GM12801 (cell line): ENCODE data around the gene PLAAT3.

ENCODE experiments used
- TF ChIP-seq, protein P1 (sequence below): IDR thresholded peaks from one replicate; pipeline ENCODE4 v1.5.1; 2011; ENCODE audit warnings: control low read depth; ENCODE audit not compliant: insufficient read length; ENCODE audit errors: extremely low read depth

The PLAAT3 gene

DNA sequence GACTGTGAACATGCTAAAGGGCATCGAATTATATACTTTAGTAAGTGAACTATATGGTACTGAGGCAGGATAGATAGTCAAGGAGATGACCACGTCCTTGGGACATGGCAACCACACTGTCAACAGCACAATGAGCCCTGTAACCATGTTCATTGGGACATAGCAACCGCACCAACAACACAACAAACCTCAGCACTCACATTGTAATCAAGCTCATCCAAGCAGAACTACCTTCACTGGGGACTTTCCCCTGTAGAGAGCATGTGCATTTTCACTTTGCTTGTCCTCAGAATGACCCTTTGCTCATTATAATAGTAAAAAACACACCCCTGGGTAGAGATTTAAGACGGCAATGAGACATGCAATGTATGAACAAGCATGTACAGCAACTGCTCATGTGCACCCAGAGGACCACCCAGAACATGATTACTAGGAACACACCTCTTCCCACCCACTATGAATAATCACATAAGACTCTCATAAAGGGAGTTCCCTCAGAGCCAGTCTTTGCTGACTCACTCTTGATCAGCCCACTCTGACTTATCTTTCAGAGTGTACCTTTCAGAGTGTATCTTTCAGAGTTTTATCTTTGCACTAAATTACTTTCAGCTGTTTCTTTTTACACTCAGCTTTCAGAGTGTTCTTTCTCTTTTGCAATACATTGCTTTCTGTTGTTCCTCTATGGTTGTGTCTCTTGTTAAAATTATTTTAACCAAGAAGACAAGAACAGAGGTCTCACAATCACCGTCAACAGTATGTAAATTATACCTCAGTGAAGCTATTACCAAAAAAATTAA, 47.0 kb downstream of the PLAAT3 start:
- TF ChIP-seq, protein P1, sequence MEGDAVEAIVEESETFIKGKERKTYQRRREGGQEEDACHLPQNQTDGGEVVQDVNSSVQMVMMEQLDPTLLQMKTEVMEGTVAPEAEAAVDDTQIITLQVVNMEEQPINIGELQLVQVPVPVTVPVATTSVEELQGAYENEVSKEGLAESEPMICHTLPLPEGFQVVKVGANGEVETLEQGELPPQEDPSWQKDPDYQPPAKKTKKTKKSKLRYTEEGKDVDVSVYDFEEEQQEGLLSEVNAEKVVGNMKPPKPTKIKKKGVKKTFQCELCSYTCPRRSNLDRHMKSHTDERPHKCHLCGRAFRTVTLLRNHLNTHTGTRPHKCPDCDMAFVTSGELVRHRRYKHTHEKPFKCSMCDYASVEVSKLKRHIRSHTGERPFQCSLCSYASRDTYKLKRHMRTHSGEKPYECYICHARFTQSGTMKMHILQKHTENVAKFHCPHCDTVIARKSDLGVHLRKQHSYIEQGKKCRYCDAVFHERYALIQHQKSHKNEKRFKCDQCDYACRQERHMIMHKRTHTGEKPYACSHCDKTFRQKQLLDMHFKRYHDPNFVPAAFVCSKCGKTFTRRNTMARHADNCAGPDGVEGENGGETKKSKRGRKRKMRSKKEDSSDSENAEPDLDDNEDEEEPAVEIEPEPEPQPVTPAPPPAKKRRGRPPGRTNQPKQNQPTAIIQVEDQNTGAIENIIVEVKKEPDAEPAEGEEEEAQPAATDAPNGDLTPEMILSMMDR, result no peak

DNA sequence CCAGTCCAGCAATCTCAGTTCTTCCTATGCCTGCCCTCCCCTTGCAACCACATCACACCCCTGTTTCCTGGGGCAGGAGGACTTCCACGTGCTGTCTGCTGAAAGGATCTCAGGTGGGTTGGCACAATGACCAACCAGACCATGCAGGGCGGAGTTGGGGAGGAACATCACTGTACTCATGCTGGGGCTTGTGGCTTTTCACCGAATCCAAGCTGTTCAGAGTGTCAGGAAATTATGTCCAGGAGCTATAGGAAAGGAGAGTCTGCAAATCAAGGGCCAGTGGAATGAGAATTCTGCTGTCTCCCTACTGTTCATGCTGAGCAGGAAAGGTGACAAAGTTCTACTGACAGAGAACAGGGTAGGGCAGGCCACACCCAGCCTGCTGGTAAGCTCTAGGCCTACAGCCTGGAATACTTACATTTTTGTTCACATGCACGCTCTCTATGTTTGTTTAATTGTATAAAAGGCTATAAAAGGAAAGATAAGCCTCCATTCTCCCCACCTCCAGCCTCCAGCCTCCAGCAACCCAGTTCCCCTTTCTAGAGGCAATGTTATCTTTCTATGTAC, 49.4 kb downstream of the PLAAT3 start:
- TF ChIP-seq, protein P1, result no peak

DNA sequence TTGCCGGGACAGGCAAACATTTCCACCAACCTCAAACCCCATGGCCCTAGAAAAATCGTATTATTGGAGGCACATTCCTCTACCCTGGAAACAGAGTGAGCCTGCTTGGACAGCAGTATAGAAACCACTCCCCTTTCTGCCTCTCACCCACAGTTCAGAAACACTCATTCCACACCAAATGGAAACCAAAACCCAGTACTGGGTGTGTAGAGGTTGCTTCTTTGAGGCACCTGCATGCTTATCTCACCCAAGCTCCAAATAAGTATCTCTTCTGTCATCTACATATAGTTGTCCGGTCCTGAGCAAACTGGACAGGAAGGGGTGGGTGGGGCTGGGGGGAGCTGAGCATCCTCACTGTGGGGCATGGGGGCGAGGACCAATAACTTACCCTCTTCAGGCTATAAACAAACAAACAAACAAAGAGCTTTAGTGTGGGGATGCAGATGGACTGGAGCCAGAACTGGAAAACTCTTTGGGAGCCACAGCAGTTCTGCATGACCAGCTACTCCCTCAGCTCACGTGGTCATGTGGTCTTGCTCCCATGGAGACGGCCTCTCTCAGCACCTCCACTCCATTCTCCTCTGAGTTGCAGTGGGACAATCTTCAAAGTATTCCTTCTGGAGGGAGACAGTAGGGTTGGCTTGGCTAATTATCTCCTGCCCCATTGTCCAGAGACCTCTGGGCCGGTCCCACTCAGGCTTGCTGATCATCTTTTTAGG, 50.0 kb downstream of the PLAAT3 start:
- TF ChIP-seq, protein P1, result no peak

DNA sequence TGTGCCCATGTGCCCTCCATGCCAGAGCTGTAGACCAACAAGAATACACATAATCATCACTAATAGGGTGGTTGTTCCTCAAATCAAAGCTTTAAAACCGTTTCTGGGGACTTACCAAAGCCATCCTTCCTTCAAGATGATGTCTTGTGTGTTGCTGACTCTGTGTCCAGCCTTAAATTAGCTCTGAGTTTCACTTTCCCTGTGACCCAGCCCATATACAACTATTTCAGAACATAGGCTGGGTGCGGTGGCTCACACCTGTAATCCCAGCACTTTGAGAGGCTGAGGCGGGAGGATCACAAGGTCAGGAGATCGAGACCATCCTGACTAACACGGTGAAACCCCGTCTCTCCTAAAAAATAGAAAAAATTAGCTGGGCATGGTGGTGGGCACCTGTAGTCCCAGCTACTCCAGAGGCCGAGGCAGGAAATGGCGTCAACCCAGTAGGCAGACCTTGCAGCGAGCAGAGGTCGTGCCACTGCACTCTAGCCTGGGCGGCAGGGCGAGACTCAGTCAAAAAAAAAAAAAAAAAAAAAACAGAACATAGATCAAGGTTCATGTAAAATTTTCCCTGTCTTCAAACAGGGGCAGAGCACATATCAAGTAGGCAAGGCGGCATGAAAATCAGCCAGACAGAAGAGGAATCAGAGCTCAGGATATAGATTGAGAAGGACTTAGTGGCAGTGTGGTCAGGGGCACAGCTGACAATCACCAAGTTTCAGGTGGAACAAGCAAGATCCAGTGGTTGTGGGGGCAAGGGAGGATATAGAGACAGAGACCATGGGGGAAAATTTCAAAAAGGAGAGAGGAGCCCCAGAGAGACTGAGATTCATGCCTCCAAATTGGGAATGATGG, 50.8 kb downstream of the PLAAT3 start, which contains the start of gene PLAAT2:
Gene PLAAT2, minus strand, starts transcription at position 179 of the 855 bp plus-strand sequence. Its CDS starts 55 bp downstream, at position 124.
- TF ChIP-seq, protein P1, result no peak

DNA sequence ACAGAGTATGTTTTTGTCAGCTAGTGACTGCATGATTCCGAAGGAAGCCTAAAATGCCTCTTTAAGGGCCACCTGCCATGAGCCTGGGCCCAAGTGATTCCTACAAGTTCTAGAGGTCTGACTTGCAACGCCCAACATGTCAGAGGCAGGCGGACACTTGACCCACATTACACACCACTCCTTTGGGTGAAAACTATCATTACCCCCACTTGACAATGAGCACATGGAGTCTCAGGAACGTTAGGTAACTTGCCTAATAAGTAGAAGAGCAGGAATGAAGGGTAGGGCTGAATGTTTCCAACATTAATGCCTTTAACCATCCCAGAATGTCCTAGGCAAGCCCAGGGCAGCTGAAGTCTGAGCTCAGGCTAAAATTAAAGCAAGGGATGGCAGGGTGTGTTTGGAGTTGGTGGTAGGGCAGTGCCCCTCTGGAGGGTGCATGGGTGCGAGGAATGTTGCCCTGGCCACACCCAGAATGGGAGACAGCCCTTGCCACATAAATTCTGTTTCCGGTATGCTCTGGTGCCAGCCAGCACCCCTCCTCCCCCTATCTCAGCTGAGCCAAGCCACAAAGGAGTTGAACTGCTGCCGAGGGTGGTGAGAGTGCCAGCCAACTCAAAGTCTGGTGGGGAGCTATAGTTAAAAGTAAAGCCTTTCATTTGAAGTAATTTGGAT, 53.6 kb downstream of the PLAAT3 start:
- TF ChIP-seq, protein P1, result no peak

DNA sequence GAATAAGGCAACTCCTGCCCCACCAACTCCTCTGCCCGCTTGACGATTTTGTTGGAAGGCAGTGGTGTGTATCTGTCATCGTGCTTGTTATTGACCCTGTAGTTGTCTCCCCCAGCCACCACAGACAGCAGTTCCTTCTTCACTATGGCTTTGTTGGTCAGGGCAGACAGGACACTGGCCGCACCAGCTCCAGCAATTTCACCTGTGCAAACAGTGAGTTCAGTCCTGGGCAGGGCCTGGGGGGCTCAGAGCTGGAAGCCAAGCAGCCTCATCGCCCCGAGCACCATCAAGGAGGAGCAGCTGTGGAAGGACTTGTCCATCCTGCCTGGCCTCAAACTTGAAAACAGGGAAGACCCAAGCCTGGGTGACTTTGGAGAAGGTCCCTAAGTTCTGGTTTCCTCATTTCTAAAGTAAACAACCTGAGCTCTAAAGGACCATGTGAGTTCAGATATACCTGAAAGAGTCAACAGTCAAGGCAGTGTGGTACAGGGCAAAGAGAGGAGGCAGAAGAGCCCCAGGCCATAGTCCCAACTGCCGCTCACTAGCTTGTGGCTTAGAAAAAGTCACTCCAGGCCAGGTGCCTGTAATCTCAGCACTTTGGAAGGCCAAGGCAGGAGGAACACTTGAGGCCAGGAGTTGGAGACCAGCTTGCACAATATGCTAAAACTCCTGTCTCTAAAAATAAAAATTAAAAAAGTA, 55.6 kb downstream of the PLAAT3 start:
- TF ChIP-seq, protein P1, result no peak
